Central memory CD8-positive, alpha-beta T cell (primary cell): Measurements from ENCODE around the gene CABYR.

ENCODE experiments used
- ATAC-seq: fragments of 150-1000 bp; cut with Tn5 transposase; replicated peaks from 2 replicates; pipeline ENCODE4 v1.10.0; 2022; ENCODE audit warnings: mild to moderate bottlenecking, moderate FRiP score, moderate number of reproducible peaks; ENCODE audit not compliant: poor library complexity, severe bottlenecking; ENCODE audit errors: extremely low read depth
- DNase-seq, 2 donors: peaks; one replicate each; pipeline ENCODE4 v3.0.0; 2021; ENCODE audit warnings: low spot score in 2 of 2
- H3K27ac Mint-ChIP-seq: one replicate; pipeline ENCODE4 v1.8.0; 2022; ENCODE audit warnings: low read depth, mild to moderate bottlenecking, moderate library complexity, mixed read lengths
- H3K27me3 Mint-ChIP-seq: one replicate; pipeline ENCODE4 v1.8.0; 2022; ENCODE audit warnings: mixed read lengths
- H3K36me3 Mint-ChIP-seq: one replicate; pipeline ENCODE4 v1.8.0; 2022; ENCODE audit warnings: mild to moderate bottlenecking, moderate library complexity, mixed read lengths; ENCODE audit not compliant: insufficient read depth
- H3K4me1 Mint-ChIP-seq: one replicate; pipeline ENCODE4 v1.8.0; 2022; ENCODE audit warnings: mixed read lengths
- H3K4me3 Mint-ChIP-seq: one replicate; pipeline ENCODE4 v1.8.0; 2022; ENCODE audit warnings: mild to moderate bottlenecking, moderate library complexity, mixed read lengths
- H3K9me3 Mint-ChIP-seq: one replicate; pipeline ENCODE4 v1.8.0; 2022; ENCODE audit warnings: mixed read lengths

Gene CABYR

GRCh38 chr18:24138789-24139616, at the start of gene CABYR:
TSS of gene CABYR (plus strand) at chr18:24139062. CDS start at chr18:24143115, 4,053 bp downstream.
- Mint-ChIP-seq H3K36me3 (peaks cover 20% of the 10 kb centered on the region), H3K27ac (peak within 1 kb of the TSS; percentile 93), H3K4me3 (peak within 1 kb of the TSS; percentile 88), H3K4me1 (peaks cover 27% of the 10 kb centered on the region), H3K27me3 (peaks cover 17% of the 10 kb centered on the region), H3K9me3 (no peaks in the 10 kb centered on the region)
- peak; percentile 42 to 58 for DNase-seq
- ATAC-seq, result peak; percentile 95

GRCh38 chr18:24089076-24089475, 49.8 kb upstream of the CABYR start:
- H3K4me3 Mint-ChIP-seq, result no peak overlapping the region
- no peaks in the 10 kb centered on the region for H3K27me3 Mint-ChIP-seq
- H3K9me3 Mint-ChIP-seq, result no peaks in the 10 kb centered on the region
- no peak for ATAC-seq
- DNase-seq, result no peak
- H3K4me1 Mint-ChIP-seq, result peaks cover 31% of the 10 kb centered on the region
- H3K27ac Mint-ChIP-seq, result no peak overlapping the region
- H3K36me3 Mint-ChIP-seq, result peaks cover 51% of the 10 kb centered on the region

GRCh38 chr18:24089515-24090337, 49.1 kb upstream of the CABYR start:
- H3K27ac Mint-ChIP-seq, result no peak overlapping the region
- no peaks in the 10 kb centered on the region for H3K9me3 Mint-ChIP-seq
- ATAC-seq (no peak), DNase-seq (no peak)
- H3K36me3 Mint-ChIP-seq, result peaks cover 48% of the 10 kb centered on the region
- peaks cover 38% of the 10 kb centered on the region for H3K4me1 Mint-ChIP-seq
- no peaks in the 10 kb centered on the region for H3K27me3 Mint-ChIP-seq
- H3K4me3 Mint-ChIP-seq, result no peak overlapping the region

- no peaks in the 10 kb centered on the region for H3K9me3 Mint-ChIP-seq
- peaks cover 43% of the 10 kb centered on the region for H3K36me3 Mint-ChIP-seq
- no peak overlapping the region for H3K27ac Mint-ChIP-seq
- no peak for ATAC-seq
- no peak for DNase-seq
- no peaks in the 10 kb centered on the region for H3K27me3 Mint-ChIP-seq
- H3K4me3 Mint-ChIP-seq, result no peak overlapping the region
- H3K4me1 Mint-ChIP-seq, result peaks cover 44% of the 10 kb centered on the region
These were observed 48.0 kb upstream of the CABYR start for GRCh38 chr18:24090876-24091275.

- Mint-ChIP-seq H3K4me3 (no peak overlapping the region), H3K27ac (peak overlapping the region; percentile 1), H3K9me3 (no peaks in the 10 kb centered on the region), H3K27me3 (no peaks in the 10 kb centered on the region), H3K36me3 (peaks cover 20% of the 10 kb centered on the region), H3K4me1 (peaks cover 28% of the 10 kb centered on the region)
- ATAC-seq (no peak), DNase-seq (no peak)
These were observed 44.3 kb upstream of the CABYR start for GRCh38 chr18:24094561-24094960.

GRCh38 chr18:24095976-24096375, 42.9 kb upstream of the CABYR start:
- DNase-seq, result no peak
- Mint-ChIP-seq H3K4me1 (peaks cover 35% of the 10 kb centered on the region), H3K9me3 (no peaks in the 10 kb centered on the region), H3K36me3 (peaks cover 22% of the 10 kb centered on the region), H3K27ac (no peak overlapping the region), H3K4me3 (no peak overlapping the region), H3K27me3 (no peaks in the 10 kb centered on the region)
- ATAC-seq, result no peak

GRCh38 chr18:24103320-24104021, 35.4 kb upstream of the CABYR start:
- H3K9me3 Mint-ChIP-seq, result no peaks in the 10 kb centered on the region
- no peak overlapping the region for H3K4me3 Mint-ChIP-seq
- DNase-seq (no peak), ATAC-seq (no peak)
- H3K27me3 Mint-ChIP-seq, result no peaks in the 10 kb centered on the region
- peaks cover 45% of the 10 kb centered on the region for H3K36me3 Mint-ChIP-seq
- H3K4me1 Mint-ChIP-seq, result peaks cover 47% of the 10 kb centered on the region
- no peak overlapping the region for H3K27ac Mint-ChIP-seq

GRCh38 chr18:24104486-24104885, 34.4 kb upstream of the CABYR start:
- Mint-ChIP-seq H3K9me3 (no peaks in the 10 kb centered on the region), H3K4me1 (peaks cover 47% of the 10 kb centered on the region), H3K27ac (peak overlapping the region; percentile 25), H3K27me3 (no peaks in the 10 kb centered on the region), H3K4me3 (no peak overlapping the region), H3K36me3 (peaks cover 45% of the 10 kb centered on the region)
- ATAC-seq, result no peak
- no peak for DNase-seq

- no peaks in the 10 kb centered on the region for H3K9me3 Mint-ChIP-seq
- no peaks in the 10 kb centered on the region for H3K27me3 Mint-ChIP-seq
- DNase-seq (no peak), ATAC-seq (no peak)
- no peak overlapping the region for H3K4me3 Mint-ChIP-seq
- peaks cover 32% of the 10 kb centered on the region for H3K36me3 Mint-ChIP-seq
- H3K27ac Mint-ChIP-seq, result no peak overlapping the region
- H3K4me1 Mint-ChIP-seq, result peaks cover 47% of the 10 kb centered on the region
These were observed 30.2 kb upstream of the CABYR start for GRCh38 chr18:24108641-24109040.

- no peak for ATAC-seq
- H3K27ac Mint-ChIP-seq, result no peak overlapping the region
- H3K36me3 Mint-ChIP-seq, result peaks cover 43% of the 10 kb centered on the region
- no peak overlapping the region for H3K4me3 Mint-ChIP-seq
- H3K4me1 Mint-ChIP-seq, result peaks cover 47% of the 10 kb centered on the region
- no peaks in the 10 kb centered on the region for H3K27me3 Mint-ChIP-seq
- H3K9me3 Mint-ChIP-seq, result no peaks in the 10 kb centered on the region
- DNase-seq, result no peak
These were observed 26.9 kb upstream of the CABYR start for GRCh38 chr18:24111936-24112335.

GRCh38 chr18:24112464-24112863, 26.4 kb upstream of the CABYR start:
- ATAC-seq, result no peak

GRCh38 chr18:24112874-24113615, 25.8 kb upstream of the CABYR start:
- H3K27ac Mint-ChIP-seq, result peak overlapping the region; percentile 82
- H3K9me3 Mint-ChIP-seq, result no peaks in the 10 kb centered on the region
- DNase-seq (no peak), ATAC-seq (no peak)
- peaks cover 41% of the 10 kb centered on the region for H3K36me3 Mint-ChIP-seq
- peaks cover 38% of the 10 kb centered on the region for H3K4me1 Mint-ChIP-seq
- no peaks in the 10 kb centered on the region for H3K27me3 Mint-ChIP-seq
- H3K4me3 Mint-ChIP-seq, result no peak overlapping the region

More at GRCh38 chr18:24112464-24112863, 26.4 kb upstream of the CABYR start:
- no peak for DNase-seq
- Mint-ChIP-seq H3K9me3 (no peaks in the 10 kb centered on the region), H3K4me3 (no peak overlapping the region), H3K36me3 (peaks cover 43% of the 10 kb centered on the region), H3K27me3 (no peaks in the 10 kb centered on the region), H3K27ac (no peak overlapping the region), H3K4me1 (peaks cover 41% of the 10 kb centered on the region)
